Endothelial cell of umbilical vein (primary cell): ENCODE data around the gene SEH1L. TPM values are rescaled to one million over a fixed set of nuclear protein-coding genes. Genes with fewer than 3 reads are reported as not detected.

Experiments used
- BruUV-seq: library from RNA; stranded (reverse); fragments of 400-500 nt; replicated peaks from 2 replicates; lab custom pipeline; 2021; lab: Mats Ljungman, UMichigan
- CTCF ChIA-PET: fragments of 300-600, 350-600 bp; sonication (Branson Sonifier 250); formaldehyde crosslinking; loops from one replicate; lab custom pipeline; 2021; ENCODE audit warnings: antibody characterized with exemption, inconsistent platforms; lab: Charles Lee
- POLR2A ChIA-PET: fragments of 300-600, 350-600 bp; sonication (Branson Sonifier 250); formaldehyde crosslinking; loops from one replicate; lab custom pipeline; 2021; ENCODE audit warnings: antibody characterized with exemption, inconsistent platforms; lab: Charles Lee
- DNase-seq: peaks from one replicate; pipeline ENCODE4 v3.0.0-alpha.2; 2011; ENCODE audit warnings: low read depth, low spot score
- FAIRE-seq: peaks from 2 replicates; lab custom pipeline; 2011; peaks lifted over from hg19 to GRCh38; lab: Jason Lieb, UNC
- H2AFZ ChIP-seq: 2 replicates; pipeline ENCODE4 v1.6.0; 2012; ENCODE audit warnings: low read depth, low read length, control low read depth, inconsistent platforms
- H3K27ac ChIP-seq: 2 replicates; pipeline ENCODE4 v1.5.1; 2011; ENCODE audit warnings: low read depth, mild to moderate bottlenecking, control low read depth, low read length, moderate library complexity; ENCODE audit not compliant: insufficient read depth
- H3K27me3 ChIP-seq, 2 experiments: 2 replicates each; pipeline versions ENCODE4 v1.6.0 to v1.6.1; 2011; ENCODE audit warnings: low read length in 2 of 2, mixed read lengths in 1 of 2; ENCODE audit not compliant: control insufficient read depth in 2 of 2, insufficient read depth in 2 of 2
- H3K36me3 ChIP-seq, 2 experiments: 2 replicates in 1 of 2; 3 replicates in 1 of 2; pipeline ENCODE4 v1.5.1; 2011; ENCODE audit warnings: low read length in 2 of 2, mild to moderate bottlenecking in 1 of 2, moderate library complexity in 1 of 2; ENCODE audit not compliant: control insufficient read depth in 2 of 2, insufficient read depth in 2 of 2; ENCODE audit errors: extremely low read depth in 1 of 2
- H3K4me1 ChIP-seq: 3 replicates; pipeline ENCODE4 v1.5.1; 2011; ENCODE audit warnings: mild to moderate bottlenecking, low read length; ENCODE audit not compliant: control insufficient read depth, insufficient read depth; ENCODE audit errors: extremely low read depth
- H3K4me2 ChIP-seq: 2 replicates; pipeline ENCODE4 v1.6.1; 2011; ENCODE audit warnings: low read length, control low read depth, mixed read lengths; ENCODE audit not compliant: insufficient read depth
- H3K4me3 ChIP-seq, 3 experiments: fragments of 200-600 bp in 1 of 3; sonication (generic), shearing (Covaris generic) in 1 of 3; replicated peaks in 1 of 3; 2 replicates each; pipeline ENCODE4 v1.5.1; 2011 to 2016; ENCODE audit warnings: control low read depth in 3 of 3, low read length in 3 of 3, mild to moderate bottlenecking in 2 of 3, inconsistent platforms in 1 of 3, low read depth in 1 of 3, moderate library complexity in 1 of 3; ENCODE audit not compliant: insufficient read depth in 1 of 3
- H3K79me2 ChIP-seq: 2 replicates; pipeline ENCODE4 v1.6.0; 2012; ENCODE audit warnings: low read length, inconsistent platforms; ENCODE audit not compliant: control insufficient read depth, insufficient read depth
- H3K9ac ChIP-seq: replicated peaks from 2 replicates; pipeline ENCODE3; 2011; ENCODE audit warnings: low read length, control low read depth; ENCODE audit not compliant: insufficient read depth; ENCODE audit errors: extremely low read depth
- H3K9me1 ChIP-seq: replicated peaks from 3 replicates; pipeline ENCODE4 v1.6.0; 2011; ENCODE audit warnings: mild to moderate bottlenecking, low read length; ENCODE audit not compliant: control insufficient read depth, insufficient read depth; ENCODE audit errors: extremely low read depth
- H3K9me3 ChIP-seq: replicated peaks from 2 replicates; pipeline ENCODE4 v1.5.1; 2012; ENCODE audit warnings: low read length, inconsistent platforms; ENCODE audit not compliant: control insufficient read depth, insufficient read depth
- H4K20me1 ChIP-seq: replicated peaks from 2 replicates; pipeline ENCODE3; 2011; ENCODE audit warnings: mild to moderate bottlenecking, low read length; ENCODE audit not compliant: control insufficient read depth, insufficient read depth; ENCODE audit errors: extremely low read depth
- CTCF ChIP-seq, 2 donors: IDR thresholded peaks; 1 replicate in 1 of 2; 2 replicates in 1 of 2; pipeline ENCODE4 v1.5.1; 2011; ENCODE audit warnings: low read length in 2 of 2, mild to moderate bottlenecking in 2 of 2, moderate library complexity in 2 of 2, control low read depth in 1 of 2, inconsistent platforms in 1 of 2, low read depth in 1 of 2; ENCODE audit not compliant: insufficient read depth in 1 of 2; ENCODE audit errors: extremely low read depth in 1 of 2
- EZH2 ChIP-seq: IDR thresholded peaks from 2 replicates; pipeline ENCODE4 v1.6.1; 2012; ENCODE audit warnings: borderline replicate concordance, low read depth, mild to moderate bottlenecking, moderate library complexity, low read length, inconsistent platforms; ENCODE audit not compliant: severe bottlenecking
- FOS ChIP-seq: IDR thresholded peaks from 2 replicates; pipeline ENCODE4 v1.6.1; 2011; ENCODE audit warnings: mild to moderate bottlenecking, low read length, moderate library complexity, borderline replicate concordance; ENCODE audit not compliant: insufficient read depth
- JUN ChIP-seq: IDR thresholded peaks from 2 replicates; pipeline ENCODE4 v1.6.1; 2011; ENCODE audit warnings: borderline replicate concordance, low read depth; ENCODE audit not compliant: insufficient read length, insufficient read depth
- MAX ChIP-seq: IDR thresholded peaks from 2 replicates; pipeline ENCODE4 v1.6.1; 2011; ENCODE audit not compliant: insufficient read depth, insufficient read length
- POLR2A ChIP-seq: IDR thresholded peaks from 2 replicates; pipeline ENCODE4 v1.6.1; 2012; ENCODE audit warnings: low read depth, mild to moderate bottlenecking, control low read depth, low read length
- POLR2AphosphoS5 ChIP-seq: IDR thresholded peaks from 2 replicates; pipeline ENCODE4 v1.6.1; 2012; ENCODE audit warnings: low read depth, mild to moderate bottlenecking, control low read depth, low read length, moderate library complexity; ENCODE audit not compliant: insufficient read depth
- dilution Hi-C: fragments of 300-500 bp; cut with MboI; formaldehyde crosslinking; loops from one replicate; pipeline ENCODE4 v1.15.0; 2019; ENCODE audit warnings: low sequenced_read_pairs; ENCODE audit not compliant: extremely low pct_ligation_motif_present
- intact Hi-C: fragments of 100-400 bp; cut with micrococcal nuclease; formaldehyde crosslinking; loops from one replicate; pipeline ENCODE4 v1.10.0; 2022
- polyA plus RNA-seq, 4 experiments: library from polyadenylated mRNA; depleted of rRNA in 3 of 4; stranded (reverse) in 3 of 4; unstranded in 1 of 4; fragments of >200 nt; gene quantifications; 2 replicates each; pipeline versions ENCODE4 v1.2.1 to v1.2.3, GENCODE V29; 2011 to 2012; ENCODE audit warnings: missing spikeins in 1 of 4
- total RNA-seq: library from RNA; stranded (reverse); gene quantifications from 2 replicates; pipeline ENCODE4 v1.2.3, GENCODE V29; 2021

The SEH1L gene
- total and polyA plus RNA-seq, 2 donors (not counting 3 experiments of a cell fraction or from before 2014, with no cell fraction given): 19.8 to 42.8 TPM

GRCh38 chr18:12990967-12991820 is 43.4 kb downstream of the SEH1L start, which contains the start of gene CEP192:
Gene CEP192, plus strand, starts transcription at chr18:12991362. Its CDS starts 8,063 bp downstream, at chr18:12999425.
- H3K9ac ChIP-seq: peak within 1 kb of the TSS; percentile 85
- no peaks in the 10 kb centered on the region for H3K36me3 ChIP-seq
- H3K4me2 ChIP-seq: peak within 1 kb of the TSS; percentile 95
- TSS peak; percentile 54 for BruUV-seq
- ChIA-PET POLR2A (interaction anchor here (0.6 to 1.2 kb wide), 5 partner anchors 9 to 713 kb away, joined by 3 to 5 read pairs (median 3); no protein-coding TSS in a partner anchor), CTCF (interaction anchor here (1.0 to 3.1 kb wide), 10 partner anchors 9 to 267 kb away, joined by 3 to 12 read pairs (median 4); no protein-coding TSS in a partner anchor)
- peak within 1 kb of the TSS; percentile 62 for H3K27ac ChIP-seq
- TF ChIP-seq CTCF (IDR thresholded peaks at IDR 0.05; ENCODE audit: extremely low read depth in 1 of 2, insufficient read depth in 1 of 2, low read depth in 1 of 2, low read length in 2 of 2) (peak in 1 of 2 donors; percentile 13), POLR2AphosphoS5 (peak; percentile 61), POLR2A (peak; percentile 94), EZH2 (no peak), JUN (no peak), MAX (no peak), FOS (no peak)
- peaks cover 20% of the 10 kb centered on the region for H3K4me1 ChIP-seq
- peak; percentile 99 for DNase-seq
- intact Hi-C loops (loop anchor here (1.0 kb wide), 1 partner anchor 43 kb away; the partner anchor contains the start of gene SEH1L), dilution Hi-C loops (no loop called here)
- H2AFZ ChIP-seq: peak within 1 kb of the TSS; percentile 88
- peaks cover 46% of the 10 kb centered on the region for H3K79me2 ChIP-seq
- peak within 1 kb of the TSS; percentile 72 to 97 (median 90) for H3K4me3 ChIP-seq
- H3K27me3 ChIP-seq: no peaks in the 10 kb centered on the region
- no peaks in the 10 kb centered on the region for H4K20me1 ChIP-seq
- peak; percentile 99 for FAIRE-seq
- H3K9me3 ChIP-seq: no peaks in the 10 kb centered on the region
- no peaks in the 10 kb centered on the region for H3K9me1 ChIP-seq
